Endothelial cell of umbilical vein (primary cell): ENCODE data around the gene PCF11. TPM values are rescaled to one million over a fixed set of nuclear protein-coding genes. Genes with fewer than 3 reads are reported as not detected.
A peak's percentile ranks its signal among the peaks of the same experiment; 100 is the strongest.

Source experiments
- BruUV-seq: library from RNA; stranded (reverse); fragments of 400-500 nt; replicated peaks from 2 replicates; lab custom pipeline; 2021; lab: Mats Ljungman, UMichigan
- CTCF ChIA-PET: fragments of 300-600, 350-600 bp; sonication (Branson Sonifier 250); formaldehyde crosslinking; loops from one replicate; lab custom pipeline; 2021; ENCODE audit warnings: antibody characterized with exemption, inconsistent platforms; lab: Charles Lee
- POLR2A ChIA-PET: fragments of 300-600, 350-600 bp; sonication (Branson Sonifier 250); formaldehyde crosslinking; loops from one replicate; lab custom pipeline; 2021; ENCODE audit warnings: antibody characterized with exemption, inconsistent platforms; lab: Charles Lee
- DNase-seq: peaks from one replicate; pipeline ENCODE4 v3.0.0-alpha.2; 2011; ENCODE audit warnings: low read depth, low spot score
- FAIRE-seq: peaks from 2 replicates; lab custom pipeline; 2011; peaks lifted over from hg19 to GRCh38; lab: Jason Lieb, UNC
- H2AFZ ChIP-seq: 2 replicates; pipeline ENCODE4 v1.6.0; 2012; ENCODE audit warnings: low read depth, low read length, control low read depth, inconsistent platforms
- H3K27ac ChIP-seq: 2 replicates; pipeline ENCODE4 v1.5.1; 2011; ENCODE audit warnings: low read depth, mild to moderate bottlenecking, control low read depth, low read length, moderate library complexity; ENCODE audit not compliant: insufficient read depth
- H3K27me3 ChIP-seq, 2 experiments: 2 replicates each; pipeline versions ENCODE4 v1.6.0 to v1.6.1; 2011; ENCODE audit warnings: low read length in 2 of 2, mixed read lengths in 1 of 2; ENCODE audit not compliant: control insufficient read depth in 2 of 2, insufficient read depth in 2 of 2
- H3K36me3 ChIP-seq, 2 experiments: 2 replicates in 1 of 2; 3 replicates in 1 of 2; pipeline ENCODE4 v1.5.1; 2011; ENCODE audit warnings: low read length in 2 of 2, mild to moderate bottlenecking in 1 of 2, moderate library complexity in 1 of 2; ENCODE audit not compliant: control insufficient read depth in 2 of 2, insufficient read depth in 2 of 2; ENCODE audit errors: extremely low read depth in 1 of 2
- H3K4me1 ChIP-seq: 3 replicates; pipeline ENCODE4 v1.5.1; 2011; ENCODE audit warnings: mild to moderate bottlenecking, low read length; ENCODE audit not compliant: control insufficient read depth, insufficient read depth; ENCODE audit errors: extremely low read depth
- H3K4me2 ChIP-seq: 2 replicates; pipeline ENCODE4 v1.6.1; 2011; ENCODE audit warnings: low read length, control low read depth, mixed read lengths; ENCODE audit not compliant: insufficient read depth
- H3K4me3 ChIP-seq, 3 experiments: fragments of 200-600 bp in 1 of 3; sonication (generic), shearing (Covaris generic) in 1 of 3; replicated peaks in 1 of 3; 2 replicates each; pipeline ENCODE4 v1.5.1; 2011 to 2016; ENCODE audit warnings: control low read depth in 3 of 3, low read length in 3 of 3, mild to moderate bottlenecking in 2 of 3, inconsistent platforms in 1 of 3, low read depth in 1 of 3, moderate library complexity in 1 of 3; ENCODE audit not compliant: insufficient read depth in 1 of 3
- H3K79me2 ChIP-seq: 2 replicates; pipeline ENCODE4 v1.6.0; 2012; ENCODE audit warnings: low read length, inconsistent platforms; ENCODE audit not compliant: control insufficient read depth, insufficient read depth
- H3K9ac ChIP-seq: replicated peaks from 2 replicates; pipeline ENCODE3; 2011; ENCODE audit warnings: low read length, control low read depth; ENCODE audit not compliant: insufficient read depth; ENCODE audit errors: extremely low read depth
- H3K9me1 ChIP-seq: replicated peaks from 3 replicates; pipeline ENCODE4 v1.6.0; 2011; ENCODE audit warnings: mild to moderate bottlenecking, low read length; ENCODE audit not compliant: control insufficient read depth, insufficient read depth; ENCODE audit errors: extremely low read depth
- H3K9me3 ChIP-seq: replicated peaks from 2 replicates; pipeline ENCODE4 v1.5.1; 2012; ENCODE audit warnings: low read length, inconsistent platforms; ENCODE audit not compliant: control insufficient read depth, insufficient read depth
- H4K20me1 ChIP-seq: replicated peaks from 2 replicates; pipeline ENCODE3; 2011; ENCODE audit warnings: mild to moderate bottlenecking, low read length; ENCODE audit not compliant: control insufficient read depth, insufficient read depth; ENCODE audit errors: extremely low read depth
- EZH2 ChIP-seq: IDR thresholded peaks from 2 replicates; pipeline ENCODE4 v1.6.1; 2012; ENCODE audit warnings: borderline replicate concordance, low read depth, mild to moderate bottlenecking, moderate library complexity, low read length, inconsistent platforms; ENCODE audit not compliant: severe bottlenecking
- FOS ChIP-seq: IDR thresholded peaks from 2 replicates; pipeline ENCODE4 v1.6.1; 2011; ENCODE audit warnings: mild to moderate bottlenecking, low read length, moderate library complexity, borderline replicate concordance; ENCODE audit not compliant: insufficient read depth
- GATA2 ChIP-seq: IDR thresholded peaks from 2 replicates; pipeline ENCODE4 v1.7.0; 2011; ENCODE audit warnings: low read depth, mild to moderate bottlenecking, moderate library complexity, mixed read lengths, low read length; ENCODE audit not compliant: insufficient read length, insufficient read depth
- JUN ChIP-seq: IDR thresholded peaks from 2 replicates; pipeline ENCODE4 v1.6.1; 2011; ENCODE audit warnings: borderline replicate concordance, low read depth; ENCODE audit not compliant: insufficient read length, insufficient read depth
- MYC ChIP-seq: IDR thresholded peaks from one replicate; pipeline ENCODE4 v1.6.1; 2011; ENCODE audit warnings: mild to moderate bottlenecking, low read depth, low read length
- POLR2A ChIP-seq: IDR thresholded peaks from 2 replicates; pipeline ENCODE4 v1.6.1; 2012; ENCODE audit warnings: low read depth, mild to moderate bottlenecking, control low read depth, low read length
- POLR2AphosphoS5 ChIP-seq: IDR thresholded peaks from 2 replicates; pipeline ENCODE4 v1.6.1; 2012; ENCODE audit warnings: low read depth, mild to moderate bottlenecking, control low read depth, low read length, moderate library complexity; ENCODE audit not compliant: insufficient read depth
- dilution Hi-C: fragments of 300-500 bp; cut with MboI; formaldehyde crosslinking; loops from one replicate; pipeline ENCODE4 v1.15.0; 2019; ENCODE audit warnings: low sequenced_read_pairs; ENCODE audit not compliant: extremely low pct_ligation_motif_present
- intact Hi-C: fragments of 100-400 bp; cut with micrococcal nuclease; formaldehyde crosslinking; loops from one replicate; pipeline ENCODE4 v1.10.0; 2022
- polyA plus RNA-seq, 4 experiments: library from polyadenylated mRNA; depleted of rRNA in 3 of 4; stranded (reverse) in 3 of 4; unstranded in 1 of 4; fragments of >200 nt; gene quantifications; 2 replicates each; pipeline versions ENCODE4 v1.2.1 to v1.2.3, GENCODE V29; 2011 to 2012; ENCODE audit warnings: missing spikeins in 1 of 4
- total RNA-seq: library from RNA; stranded (reverse); gene quantifications from 2 replicates; pipeline ENCODE4 v1.2.3, GENCODE V29; 2021
- TF ChIP-seq, protein P1 (sequence below): IDR thresholded peaks from 2 replicates; pipeline ENCODE4 v1.6.1; 2011; ENCODE audit not compliant: insufficient read depth, insufficient read length
- TF ChIP-seq, protein P2 (sequence below), 2 donors: IDR thresholded peaks; 1 replicate in 1 of 2; 2 replicates in 1 of 2; pipeline ENCODE4 v1.5.1; 2011; ENCODE audit warnings: low read length in 2 of 2, mild to moderate bottlenecking in 2 of 2, moderate library complexity in 2 of 2, control low read depth in 1 of 2, inconsistent platforms in 1 of 2, low read depth in 1 of 2; ENCODE audit not compliant: insufficient read depth in 1 of 2; ENCODE audit errors: extremely low read depth in 1 of 2

PCF11 gene
- total and polyA plus RNA-seq, 2 donors (not counting 3 experiments of a cell fraction or from before 2014, with no cell fraction given): 38.0 to 51.2 TPM

- CTCF ChIA-PET: interaction anchor here (1.0 to 1.8 kb wide), 4 partner anchors 13 to 56 kb away, joined by 3 to 9 read pairs (median 4); partner anchors contain the start of gene PCF11
- TF ChIP-seq MYC (no peak), POLR2AphosphoS5 (peak; percentile 43)
- Histone ChIP-seq H3K9ac (peak overlapping the region; percentile 83), H3K27me3 (no peaks in the 10 kb centered on the region), H3K79me2 (peaks cover 17% of the 10 kb centered on the region), H3K4me1 (peaks cover 17% of the 10 kb centered on the region), H3K4me2 (peak overlapping the region; percentile 63), H3K9me3 (no peaks in the 10 kb centered on the region), H3K27ac (peak overlapping the region; percentile 72), H2AFZ (peak overlapping the region; percentile 25), H3K36me3 (no peaks in the 10 kb centered on the region), H3K4me3 (peak overlapping the region; percentile 3 to 87 (median 83)), H3K9me1 (no peaks in the 10 kb centered on the region), H4K20me1 (no peaks in the 10 kb centered on the region)
- dilution Hi-C loops (no loop called here), intact Hi-C loops (loop anchor here (1.0 to 5.0 kb wide), 5 partner anchors 37 to 628 kb away; partner anchors contain the start of genes PCF11 and RAB30)
- BruUV-seq: no TSS peak
- POLR2A ChIA-PET: interaction anchor here (1.6 kb wide), 1 partner anchor 37 kb away, joined by 6 read pairs; the partner anchor contains the start of gene PCF11
- FAIRE-seq (peak; percentile 40), DNase-seq (peak; percentile 65)
These were observed 37.6 kb downstream of the PCF11 start for GRCh38 chr11:83194281-83195142.

DNA sequence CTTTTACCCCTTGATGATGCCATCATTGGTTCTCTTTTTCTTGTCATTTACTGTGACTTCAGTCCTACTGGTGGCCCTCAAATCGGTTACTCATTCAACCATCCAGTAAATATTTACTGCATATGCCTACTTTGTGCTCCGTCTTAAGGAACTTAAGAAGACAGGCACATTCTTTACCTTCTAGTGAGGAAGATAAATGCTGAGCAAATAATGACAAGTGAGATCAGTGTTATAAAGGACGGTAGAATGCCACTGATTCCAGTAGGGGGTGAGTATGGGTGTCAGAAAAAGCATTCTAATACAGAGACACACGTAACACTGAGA lies 38.2 kb downstream of the PCF11 start:
- ChIA-PET CTCF (no interaction called here), POLR2A (no interaction called here)
- Histone ChIP-seq H3K9me3 (no peaks in the 10 kb centered on the region), H3K9ac (peak overlapping the region; percentile 83), H4K20me1 (no peaks in the 10 kb centered on the region), H3K9me1 (no peaks in the 10 kb centered on the region), H3K27ac (no peak overlapping the region), H3K27me3 (no peaks in the 10 kb centered on the region), H3K4me1 (peaks cover 17% of the 10 kb centered on the region), H3K4me3 (peak overlapping the region in 2 of 3 experiments; percentile 83 to 87), H3K36me3 (no peaks in the 10 kb centered on the region), H2AFZ (peak overlapping the region; percentile 25), H3K79me2 (peaks cover 17% of the 10 kb centered on the region), H3K4me2 (peak overlapping the region; percentile 63)
- BruUV-seq: no TSS peak
- TF ChIP-seq FOS (no peak), EZH2 (no peak), POLR2A (no peak), MYC (no peak), POLR2AphosphoS5 (no peak), JUN (no peak), GATA2 (no peak)
- TF ChIP-seq, protein P1, sequence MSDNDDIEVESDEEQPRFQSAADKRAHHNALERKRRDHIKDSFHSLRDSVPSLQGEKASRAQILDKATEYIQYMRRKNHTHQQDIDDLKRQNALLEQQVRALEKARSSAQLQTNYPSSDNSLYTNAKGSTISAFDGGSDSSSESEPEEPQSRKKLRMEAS: no peak
- TF ChIP-seq, protein P2, sequence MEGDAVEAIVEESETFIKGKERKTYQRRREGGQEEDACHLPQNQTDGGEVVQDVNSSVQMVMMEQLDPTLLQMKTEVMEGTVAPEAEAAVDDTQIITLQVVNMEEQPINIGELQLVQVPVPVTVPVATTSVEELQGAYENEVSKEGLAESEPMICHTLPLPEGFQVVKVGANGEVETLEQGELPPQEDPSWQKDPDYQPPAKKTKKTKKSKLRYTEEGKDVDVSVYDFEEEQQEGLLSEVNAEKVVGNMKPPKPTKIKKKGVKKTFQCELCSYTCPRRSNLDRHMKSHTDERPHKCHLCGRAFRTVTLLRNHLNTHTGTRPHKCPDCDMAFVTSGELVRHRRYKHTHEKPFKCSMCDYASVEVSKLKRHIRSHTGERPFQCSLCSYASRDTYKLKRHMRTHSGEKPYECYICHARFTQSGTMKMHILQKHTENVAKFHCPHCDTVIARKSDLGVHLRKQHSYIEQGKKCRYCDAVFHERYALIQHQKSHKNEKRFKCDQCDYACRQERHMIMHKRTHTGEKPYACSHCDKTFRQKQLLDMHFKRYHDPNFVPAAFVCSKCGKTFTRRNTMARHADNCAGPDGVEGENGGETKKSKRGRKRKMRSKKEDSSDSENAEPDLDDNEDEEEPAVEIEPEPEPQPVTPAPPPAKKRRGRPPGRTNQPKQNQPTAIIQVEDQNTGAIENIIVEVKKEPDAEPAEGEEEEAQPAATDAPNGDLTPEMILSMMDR (IDR thresholded peaks at IDR 0.05; ENCODE audit: extremely low read depth in 1 of 2, insufficient read depth in 1 of 2, low read depth in 1 of 2, low read length in 2 of 2): no peak
- dilution Hi-C loops: no loop called here
- no peak for DNase-seq
- FAIRE-seq: no peak
- intact Hi-C loops: loop anchor here (2.0 kb wide), 1 partner anchor 90 kb away; no protein-coding TSS in a partner anchor
